Posterior vena cava (tissue), 2 donors: ENCODE measurements around the gene AGMAT. TPM values are rescaled to one million over a fixed set of nuclear protein-coding genes. Genes with fewer than 3 reads are reported as not detected.

ENCODE experiments used
- DNase-seq: peaks from one replicate; pipeline ENCODE4 v3.0.0-alpha.2; 2020; ENCODE audit warnings: low spot score
- intact Hi-C, 2 donors: fragments of 100-400 bp; cut with DNase I; formaldehyde crosslinking; loops; one replicate each; pipeline versions ENCODE4 v1.14.1 to v1.14.2; 2022 to 2023
- long read RNA-seq, 2 donors: library from polyadenylated mRNA; unstranded; transcript quantifications; one replicate each; pipeline ENCODE4 v2.0.0, GENCODE V29; 2020 to 2021
- total RNA-seq, 2 donors: library from RNA; stranded (reverse); fragmentation: NEBNext Ultra II Directional; extraction: Animal tissue kit (Norgen Biotek cat#: 25700); gene quantifications; one replicate each; pipeline ENCODE4 v1.2.1, GENCODE V29; 2021
- donor health status: DM: yes; HTN: yes; CAD: no.
- donor health status: DM: yes; HTN: yes; CAD: no.

AGMAT gene
- under 1 TPM in 1 of 2 donors, not detected in 1; 0.14 TPM for total RNA-seq
- long read RNA-seq, donor 1: 0 reads
- long read RNA-seq, donor 2: 0 reads

DNA sequence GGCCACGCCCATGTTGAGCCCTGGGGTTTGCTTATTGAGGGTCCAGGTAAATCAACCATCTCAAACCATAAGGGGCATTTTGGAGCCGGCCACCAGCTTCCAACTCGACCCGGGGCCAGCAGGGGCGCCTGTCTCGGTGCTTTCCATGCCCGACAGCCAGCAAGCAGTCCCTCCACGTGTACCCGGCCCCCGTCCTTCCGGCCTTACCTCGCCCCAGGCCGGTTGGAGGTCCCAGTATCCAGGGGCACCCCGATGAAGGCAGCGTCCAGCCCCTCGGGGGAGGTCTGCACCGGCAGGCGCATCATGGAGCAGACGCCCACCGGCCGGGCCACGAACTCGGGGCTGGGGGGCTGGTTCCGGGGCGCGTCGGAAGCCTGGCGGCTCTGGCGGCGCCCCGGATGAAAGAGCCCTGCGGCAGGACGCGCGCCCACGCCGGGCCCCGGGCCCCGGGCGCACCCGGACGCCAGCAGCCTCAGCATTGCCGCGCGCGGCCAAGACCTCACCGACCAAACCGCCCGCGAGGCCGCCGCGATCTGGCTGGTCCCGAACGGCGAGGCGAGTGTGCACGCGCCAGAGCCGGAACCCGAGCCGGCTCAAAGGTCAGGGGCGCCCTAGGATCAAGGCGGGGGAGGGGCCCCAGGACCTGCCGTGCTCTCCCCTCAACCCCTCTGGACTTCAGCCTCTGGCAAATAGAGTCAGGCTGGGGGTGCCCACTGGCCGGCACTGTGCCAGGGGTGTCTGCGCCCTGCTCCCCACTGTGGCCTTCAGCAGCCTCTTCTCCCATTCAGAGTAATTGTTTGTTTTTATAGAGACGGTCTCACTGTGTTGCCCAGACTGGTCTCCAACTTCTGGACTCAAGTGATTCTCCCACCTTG lies at the start of gene AGMAT:
TSS of gene AGMAT (minus strand) at position 563 of the 875 bp plus-strand sequence. CDS start at position 479, 84 bp downstream.
- intact Hi-C loops: no loop called here
- no peak for DNase-seq

GRCh38 chr1:15633756-15634420 lies 49.0 kb upstream of the AGMAT start:
- intact Hi-C loops: no loop called here
- no peak for DNase-seq

- DNase-seq: no peak
- intact Hi-C loops: loop anchor here in 1 of 2 donors (10.0 kb wide), 1 partner anchor 47 kb away; no protein-coding TSS in a partner anchor
Observed at GRCh38 chr1:15628003-15628402, 43.2 kb upstream of the AGMAT start.

GRCh38 chr1:15627343-15627988 lies 42.6 kb upstream of the AGMAT start:
- intact Hi-C loops: loop anchor here in 1 of 2 donors (10.0 kb wide), 1 partner anchor 47 kb away; no protein-coding TSS in a partner anchor
- DNase-seq: no peak

DNA sequence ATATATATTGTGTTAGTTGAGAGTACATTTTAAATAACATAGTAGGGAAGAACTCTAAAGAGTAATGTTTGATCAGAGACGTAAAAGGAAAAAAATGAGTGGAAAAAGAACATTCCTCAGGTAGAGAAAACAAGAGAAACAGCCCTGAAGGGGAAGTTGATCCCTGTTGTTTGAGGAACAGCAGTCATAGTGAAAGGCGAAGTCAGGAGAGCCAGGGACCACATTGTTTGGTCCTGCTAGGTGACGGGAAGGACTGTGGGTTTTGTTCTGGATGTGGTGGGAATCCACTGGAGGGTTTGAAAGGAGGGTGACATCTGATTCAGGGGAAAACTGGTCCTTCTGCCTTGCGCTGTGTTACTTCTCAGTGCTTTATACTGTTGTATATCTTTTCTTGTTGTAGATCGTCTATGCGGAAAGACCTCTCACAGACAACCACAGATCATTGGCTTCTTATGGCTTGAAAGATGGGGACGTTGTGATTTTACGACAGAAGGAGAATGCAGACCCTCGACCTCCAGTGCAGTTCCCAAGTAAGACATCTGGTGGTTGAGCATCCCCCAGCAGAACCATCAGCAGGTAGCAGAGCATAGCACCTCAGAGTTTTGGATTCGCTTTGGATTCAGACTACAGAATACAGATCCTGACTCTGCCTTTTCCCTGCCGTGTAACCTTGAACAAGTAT lies 41.6 kb upstream of the AGMAT start:
- DNase-seq: no peak
- intact Hi-C loops: loop anchor here in 1 of 2 donors (10.0 kb wide), 1 partner anchor 48 kb away; no protein-coding TSS in a partner anchor

DNA sequence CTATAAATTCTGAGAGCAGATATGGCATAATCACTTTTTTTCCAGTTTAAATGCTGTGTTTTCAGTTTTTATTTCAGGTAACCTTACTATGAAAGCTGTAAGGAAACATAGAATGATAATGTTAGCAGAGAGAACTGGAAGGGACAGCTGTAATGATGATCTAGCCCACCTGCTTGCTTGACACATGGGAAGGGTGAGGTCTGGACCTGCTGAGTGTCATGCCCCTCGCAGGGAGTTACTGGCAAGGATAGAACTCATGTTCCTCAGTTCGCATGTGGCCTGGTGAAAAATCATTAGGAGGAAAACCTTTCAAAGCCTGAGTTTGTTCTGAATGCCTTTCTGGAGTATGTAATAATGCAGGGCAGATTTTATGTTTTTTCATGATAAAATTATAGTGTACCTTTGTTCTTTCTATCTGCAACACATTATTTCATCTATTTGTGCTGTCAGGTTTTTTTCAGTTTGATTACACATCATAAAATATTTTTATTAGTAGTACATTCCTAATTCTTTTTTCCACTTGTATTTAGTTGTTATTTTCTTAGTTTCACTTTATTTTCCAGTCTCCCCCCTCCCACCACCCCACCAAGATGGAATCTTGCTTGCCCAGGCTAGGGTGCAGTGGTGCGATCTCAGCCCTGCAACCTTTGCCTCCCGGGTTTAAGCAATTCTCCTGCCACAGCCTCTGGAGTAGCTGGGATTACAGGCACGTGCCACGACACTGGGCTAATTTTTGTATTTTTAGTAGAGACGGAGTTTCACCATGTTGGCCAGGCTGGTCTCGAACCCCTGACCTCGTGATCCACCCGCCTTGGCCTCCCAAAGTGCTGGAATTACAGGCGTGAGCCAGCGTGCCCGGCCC lies 40.4 kb upstream of the AGMAT start:
- no peak for DNase-seq

GRCh38 chr1:15624133-15624714 lies 39.4 kb upstream of the AGMAT start:
- intact Hi-C loops: loop anchor here in 1 of 2 donors (10.0 kb wide), 1 partner anchor 51 kb away; no protein-coding TSS in a partner anchor
- no peak for DNase-seq

More for the DNA sequence above, 40.4 kb upstream of the AGMAT start:
- intact Hi-C loops: loop anchor here in 1 of 2 donors (10.0 kb wide), 1 partner anchor 50 kb away; no protein-coding TSS in a partner anchor

DNA sequence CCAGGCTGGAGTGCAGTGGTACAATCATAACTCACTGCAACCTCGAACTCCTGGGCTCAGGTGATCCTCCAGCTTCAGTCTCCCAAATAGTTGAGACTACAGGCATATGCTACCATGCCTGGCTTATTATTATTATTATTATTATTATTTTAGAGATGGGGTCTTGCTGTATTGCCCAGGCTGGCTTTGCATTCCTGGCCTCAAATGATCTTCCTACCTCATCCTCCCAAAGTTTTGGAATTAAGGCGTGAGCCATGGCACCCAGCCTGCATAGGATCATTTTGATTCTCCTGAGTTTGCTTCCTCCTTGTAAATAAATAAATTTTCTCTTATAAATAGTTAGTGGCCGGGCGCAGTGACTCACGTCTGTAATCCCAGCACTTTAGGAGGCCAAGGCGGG lies 38.6 kb upstream of the AGMAT start:
- intact Hi-C loops: loop anchor here in 1 of 2 donors (10.0 kb wide), 1 partner anchor 51 kb away; no protein-coding TSS in a partner anchor
- DNase-seq: no peak

DNA sequence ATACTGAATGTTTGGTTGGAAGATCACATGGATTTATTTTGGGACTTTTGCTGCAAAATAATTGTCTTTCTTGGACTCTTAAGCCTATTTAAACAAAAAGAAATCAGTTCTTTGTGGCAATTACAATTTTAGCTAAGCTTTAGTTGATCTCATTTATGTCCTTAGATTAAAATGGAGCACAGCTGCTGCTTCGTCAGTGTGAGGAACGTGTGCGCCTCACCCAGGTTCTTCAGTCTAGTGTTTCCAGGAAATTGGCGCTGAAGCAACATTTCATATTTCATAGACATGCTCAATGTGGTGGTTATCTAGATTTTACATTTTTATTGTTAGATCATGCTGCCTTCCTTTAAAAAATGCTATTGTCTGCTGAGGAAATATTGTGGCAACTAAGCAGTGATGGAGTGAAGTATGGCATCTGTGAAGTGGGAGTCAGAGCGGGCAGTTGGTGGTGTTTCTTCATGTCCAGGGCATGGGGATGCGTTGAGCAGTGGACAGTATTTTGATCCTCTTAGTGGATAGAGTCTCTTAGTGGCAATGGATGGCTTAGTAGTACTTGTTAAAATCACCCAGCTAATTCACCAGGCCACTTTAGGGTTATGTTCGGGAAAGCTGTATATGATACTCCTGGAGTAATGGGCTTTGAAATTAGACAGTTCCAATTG lies 38.0 kb upstream of the AGMAT start:
- no peak for DNase-seq
- intact Hi-C loops: loop anchor here in 1 of 2 donors (10.0 kb wide), 1 partner anchor 52 kb away; no protein-coding TSS in a partner anchor

- no peak for DNase-seq
- intact Hi-C loops: loop anchor here in 1 of 2 donors (10.0 kb wide), 1 partner anchor 53 kb away; no protein-coding TSS in a partner anchor
Observed at GRCh38 chr1:15621975-15622374, 37.1 kb upstream of the AGMAT start.

DNA sequence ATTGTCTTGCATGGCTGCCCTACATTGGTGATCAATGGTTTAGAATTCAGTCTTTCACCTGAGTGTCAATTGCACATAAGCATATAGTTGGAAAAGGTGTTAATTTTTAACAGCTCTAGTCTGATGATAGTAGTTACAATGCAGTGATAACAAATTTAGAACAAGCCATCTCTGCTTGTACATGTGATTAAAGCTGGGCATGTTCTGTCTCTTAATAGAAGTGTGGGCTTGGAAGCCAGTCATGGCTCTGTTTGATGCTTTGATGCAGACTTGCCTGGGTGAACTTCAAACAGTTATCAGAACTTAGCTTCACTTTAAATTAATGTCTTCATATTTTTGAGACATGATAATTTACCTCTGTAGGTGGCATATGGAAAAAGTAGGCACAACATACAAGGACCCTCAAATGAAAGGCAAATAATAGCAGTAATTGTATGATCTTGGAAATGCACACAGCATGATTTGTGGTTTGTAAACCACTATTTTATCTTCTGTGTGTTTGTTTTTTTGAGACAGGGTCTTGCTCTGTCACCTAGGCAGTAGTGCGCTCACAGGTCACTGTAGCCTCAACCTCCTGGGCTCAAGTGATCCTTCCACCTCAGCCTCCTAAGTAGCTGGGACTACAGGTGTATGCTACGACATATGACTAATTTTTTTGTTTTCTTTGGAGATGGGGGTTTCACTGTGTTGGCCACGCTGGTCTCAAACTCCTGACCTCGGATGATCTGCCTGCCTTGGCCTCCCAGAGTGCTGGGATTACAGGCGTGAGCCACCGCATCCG lies 36.2 kb upstream of the AGMAT start:
- no peak for DNase-seq
- intact Hi-C loops: loop anchor here in 1 of 2 donors (10.0 kb wide), 1 partner anchor 54 kb away; no protein-coding TSS in a partner anchor

DNA sequence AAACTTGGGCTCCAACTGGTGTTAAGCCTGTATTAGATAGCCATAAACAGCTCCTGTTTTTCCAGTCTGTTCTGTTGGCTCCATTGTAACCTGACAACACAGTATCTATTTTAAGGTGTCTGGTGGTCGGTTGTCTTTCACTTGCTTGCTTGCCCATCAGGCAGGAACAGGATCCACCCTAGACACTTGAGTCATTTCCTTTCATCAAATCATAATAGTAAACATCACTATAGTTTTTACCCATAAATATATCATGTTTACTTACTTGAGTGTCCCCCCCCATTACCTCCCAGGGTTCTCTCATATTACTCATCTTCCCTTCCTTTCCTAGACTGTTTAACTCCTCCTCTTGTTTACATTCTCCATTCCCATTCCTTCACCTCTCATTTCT lies 35.3 kb upstream of the AGMAT start:
- DNase-seq: no peak
- intact Hi-C loops: loop anchor here in 1 of 2 donors (10.0 kb wide), 1 partner anchor 55 kb away; no protein-coding TSS in a partner anchor

GRCh38 chr1:15618655-15619525 lies 34.0 kb upstream of the AGMAT start:
- intact Hi-C loops: no loop called here
- no peak for DNase-seq

GRCh38 chr1:15618077-15618654 lies 33.3 kb upstream of the AGMAT start:
- intact Hi-C loops: no loop called here
- no peak for DNase-seq
